Cardiac fibroblast (primary cell): ENCODE measurements around the gene MSI2.

Source experiments
- DNase-seq, 2 donors: peaks; one replicate each; pipeline versions ENCODE4 v3.0.0 to v3.0.0-alpha.2; 2010; ENCODE audit warnings: low read depth in 2 of 2
- H3K4me3 ChIP-seq, 2 donors: replicated peaks in 1 of 2; 1 replicate in 1 of 2; 2 replicates in 1 of 2; pipeline ENCODE4 v1.5.1; 2011; ENCODE audit warnings: low read depth in 2 of 2, low read length in 2 of 2, mild to moderate bottlenecking in 2 of 2, moderate library complexity in 1 of 2
- CTCF ChIP-seq: IDR thresholded peaks from one replicate; pipeline ENCODE4 v1.5.1; 2011; ENCODE audit warnings: low read depth, mild to moderate bottlenecking, low read length, inconsistent platforms

The MSI2 gene

DNA sequence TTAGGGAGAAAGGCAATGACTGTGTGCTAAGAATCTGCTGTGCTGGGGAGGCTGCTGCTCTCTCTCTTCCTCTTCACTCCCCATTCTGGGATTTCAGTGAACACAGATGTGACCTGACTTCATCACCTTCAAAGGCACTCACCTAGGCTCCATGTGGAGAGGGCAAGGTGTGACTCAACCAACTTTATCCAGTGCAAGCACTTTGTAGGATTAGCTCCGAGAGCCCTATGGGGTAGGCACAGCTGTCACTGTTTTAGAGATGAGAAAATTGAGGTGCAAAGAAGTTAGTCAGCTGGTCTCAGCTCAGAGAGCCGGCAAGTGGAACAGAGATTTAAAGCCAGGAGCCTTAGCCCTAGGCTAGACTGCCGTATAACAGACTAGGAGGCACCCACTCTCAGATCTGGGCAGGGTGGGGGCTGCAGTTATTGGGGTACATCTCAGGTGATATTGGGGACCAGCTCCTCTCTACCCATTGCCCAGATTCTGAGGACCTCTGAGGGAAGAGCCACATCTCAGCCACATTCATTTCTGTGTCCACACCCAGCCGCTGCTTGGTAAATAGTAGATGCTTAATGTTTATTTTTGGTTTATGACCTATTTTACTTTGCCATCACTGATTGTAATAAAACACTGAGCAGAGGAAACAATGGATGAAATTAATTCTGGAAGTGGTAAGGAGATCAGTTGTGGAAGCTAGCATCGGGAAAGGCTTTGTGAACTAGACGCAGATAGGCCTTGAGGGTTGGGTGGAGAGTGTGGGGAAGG is 350.0 kb downstream of the MSI2 start:
- TF ChIP-seq CTCF: no peak
- DNase-seq: no peak
- no peak overlapping the region for H3K4me3 ChIP-seq

- peak in 1 of 2 donors; percentile 34 for DNase-seq
- no peak for TF ChIP-seq CTCF
- no peak overlapping the region for H3K4me3 ChIP-seq
Measured at GRCh38 chr17:57607553-57608120, 351.3 kb downstream of the MSI2 start.

DNA sequence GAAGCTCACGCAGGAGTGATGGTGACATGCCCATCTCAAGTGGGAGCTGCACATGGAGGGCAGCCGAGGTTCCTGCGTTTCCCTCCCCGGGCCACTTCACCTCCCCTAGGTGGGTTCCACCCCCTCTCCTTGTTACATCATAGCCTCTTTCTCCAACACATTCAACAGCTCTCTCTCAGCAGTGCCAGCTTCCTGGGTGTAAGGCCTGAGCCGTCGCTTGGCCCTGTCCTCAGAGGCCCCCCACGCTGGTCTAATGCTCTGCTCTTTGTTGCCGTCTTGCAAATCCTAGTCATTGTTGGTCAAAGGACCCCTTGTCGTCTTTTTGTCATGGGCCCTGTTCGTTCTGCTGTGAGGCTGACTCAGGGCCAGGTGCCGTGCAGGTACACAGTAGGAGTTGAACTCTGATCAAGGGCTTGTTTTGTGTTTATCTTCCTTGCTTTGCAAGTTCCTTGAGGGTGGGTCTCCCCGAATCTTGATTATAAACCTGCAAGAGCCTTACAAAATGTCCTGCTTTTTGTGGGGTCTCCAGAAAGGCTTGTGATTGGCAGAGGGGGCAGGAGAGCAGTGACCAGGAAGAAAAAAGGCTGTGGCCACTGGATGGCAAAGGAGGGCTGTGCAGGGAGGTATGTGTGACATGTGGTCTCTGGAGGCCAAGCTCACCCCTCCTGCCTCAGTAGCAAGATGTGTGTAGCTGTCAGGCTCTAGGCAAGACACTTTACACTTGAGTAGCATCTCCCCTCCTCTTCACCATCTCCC is 352.2 kb downstream of the MSI2 start:
- H3K4me3 ChIP-seq: no peak overlapping the region
- no peak for DNase-seq
- TF ChIP-seq CTCF: no peak

DNA sequence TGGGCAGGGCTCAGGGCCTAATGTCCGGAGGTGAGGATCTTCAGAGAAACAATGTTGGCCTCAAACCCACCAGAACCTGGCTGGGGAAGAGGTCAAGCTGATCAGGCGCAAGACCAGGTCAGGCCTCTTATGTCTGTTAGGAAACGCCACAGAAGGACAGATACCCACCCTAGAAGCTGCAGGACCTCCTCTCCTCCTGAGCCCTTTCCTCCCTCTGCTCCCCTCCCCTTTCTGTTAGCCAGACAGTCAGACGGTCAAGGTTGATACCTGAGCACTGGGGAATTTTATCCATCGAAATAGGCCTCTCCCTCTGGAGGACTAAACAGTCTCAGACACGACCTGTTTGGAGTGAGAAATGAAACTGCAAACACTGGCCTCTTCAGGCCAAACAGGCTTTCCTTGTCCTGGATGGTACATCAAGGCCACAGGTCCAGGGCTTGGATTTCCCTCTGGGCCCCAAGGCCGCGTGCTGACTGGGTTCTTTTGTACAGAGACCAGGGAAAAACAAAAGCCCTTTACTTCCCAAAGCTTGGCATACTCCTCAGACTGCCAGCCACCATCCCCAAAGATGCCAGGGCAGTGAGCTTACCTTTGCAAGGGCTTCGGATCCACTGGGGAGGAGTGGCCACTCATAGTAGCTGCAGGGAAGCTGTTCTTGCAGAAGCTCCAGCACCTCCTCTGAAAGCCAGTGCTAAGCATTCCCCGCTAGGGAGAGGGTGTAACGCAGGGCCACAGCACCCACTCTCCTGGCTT is 353.0 kb downstream of the MSI2 start:
- TF ChIP-seq CTCF: no peak
- no peak for DNase-seq
- no peak overlapping the region for H3K4me3 ChIP-seq

DNA sequence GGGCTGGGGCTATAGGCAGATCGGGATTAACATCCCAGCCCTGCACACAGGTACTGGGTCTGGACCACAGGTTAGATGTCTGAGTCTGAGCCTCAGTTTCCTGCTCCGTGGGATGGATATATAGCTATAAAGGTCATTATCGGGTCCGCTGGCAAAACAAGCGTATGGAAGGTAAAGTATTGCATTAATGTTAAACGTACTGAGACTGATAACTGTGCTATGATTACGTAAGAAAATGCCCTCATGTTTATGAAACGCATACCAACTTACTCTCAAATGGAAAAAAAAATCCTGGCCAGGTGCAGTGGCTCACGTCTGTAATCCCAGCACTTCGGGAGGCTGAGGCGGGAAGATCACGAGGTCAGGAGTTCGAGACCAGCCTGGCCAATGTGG is 353.6 kb downstream of the MSI2 start:
- H3K4me3 ChIP-seq: no peak overlapping the region
- no peak for DNase-seq
- TF ChIP-seq CTCF: no peak

DNA sequence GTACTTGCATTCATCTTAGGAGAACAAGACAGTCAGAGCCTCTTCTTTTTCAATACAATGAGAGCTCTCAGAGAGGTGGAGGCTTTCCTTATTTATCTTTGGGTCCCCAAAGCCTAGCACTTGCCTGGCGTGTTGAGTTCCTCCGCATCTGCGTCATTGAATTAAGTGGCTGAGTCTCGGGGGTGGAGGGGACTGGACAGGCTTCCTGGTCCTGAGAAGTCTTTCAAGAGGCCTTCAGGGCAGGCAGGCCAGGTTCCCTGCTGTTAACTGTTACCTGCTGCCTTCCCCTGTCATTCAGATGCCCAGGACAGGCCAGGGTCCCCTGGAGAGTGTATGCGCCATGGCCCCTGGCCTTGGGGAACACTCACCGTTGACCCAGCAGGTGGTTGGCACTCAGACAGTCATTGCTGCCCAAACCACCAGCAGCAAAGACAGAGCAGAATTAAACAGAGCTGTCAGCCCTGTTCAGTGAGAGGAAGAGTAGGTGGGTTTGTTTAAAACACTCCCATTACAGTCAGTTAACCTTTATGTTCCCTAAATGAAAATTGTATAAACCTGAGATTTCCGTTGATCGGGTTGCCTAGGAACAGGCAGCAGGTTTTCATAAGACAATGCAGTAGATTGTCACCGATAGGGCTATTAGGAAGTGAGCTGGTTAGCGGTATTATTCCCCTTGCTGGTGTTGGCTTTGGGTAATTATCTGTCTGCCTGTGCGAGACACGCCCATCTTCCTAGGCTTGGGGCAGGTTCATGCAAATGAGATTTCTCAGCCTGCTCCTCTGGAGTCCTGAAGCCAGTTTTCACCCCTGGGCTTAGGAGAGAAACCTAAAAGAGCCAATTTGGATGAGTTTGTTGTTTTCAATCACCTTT is 356.1 kb downstream of the MSI2 start:
- DNase-seq: no peak
- H3K4me3 ChIP-seq: no peak overlapping the region
- TF ChIP-seq CTCF: no peak
